ENCODE results near the gene GOLGA8T.
"Not testable (repeated sequence)": the region's sequence is repeated elsewhere in the genome, so short reads cannot be mapped to it uniquely, and the experiment has no call there.

Gene GOLGA8T

GRCh38 chr15:30191143-30191542, 56.3 kb downstream of the GOLGA8T start:
- DNase-seq (ENCODE audit: low read depth in 2 of 2), result not testable (repeated sequence)

- DNase-seq (ENCODE audit: low read depth in 2 of 2), result not testable (repeated sequence)
These were observed 56.8 kb downstream of the GOLGA8T start for GRCh38 chr15:30191639-30192038.

- not testable (repeated sequence) for DNase-seq (ENCODE audit: low read depth in 2 of 2)
These were observed 57.4 kb downstream of the GOLGA8T start for GRCh38 chr15:30192119-30192745.

GRCh38 chr15:30192892-30193291, 58.0 kb downstream of the GOLGA8T start:
- DNase-seq (ENCODE audit: low read depth in 2 of 2), result not testable (repeated sequence)

All from stimulated activated CD8-positive, alpha-beta memory T cell treated with anti-CD3 and anti-CD28 coated beads, Interleukin-7, amount 100 ng/mL, for 1 hour (primary cell).